HG03442 (cell line): Measurements from ENCODE around the gene ATAD2B.

Source experiments
- ATAC-seq: cut with Tn5 transposase; IDR thresholded peaks from one replicate; pipeline ENCODE4 v1.9.1; 2021; ENCODE audit warnings: mild to moderate bottlenecking, moderate library complexity; ENCODE audit not compliant: unreplicated experiment

The ATAD2B gene

DNA sequence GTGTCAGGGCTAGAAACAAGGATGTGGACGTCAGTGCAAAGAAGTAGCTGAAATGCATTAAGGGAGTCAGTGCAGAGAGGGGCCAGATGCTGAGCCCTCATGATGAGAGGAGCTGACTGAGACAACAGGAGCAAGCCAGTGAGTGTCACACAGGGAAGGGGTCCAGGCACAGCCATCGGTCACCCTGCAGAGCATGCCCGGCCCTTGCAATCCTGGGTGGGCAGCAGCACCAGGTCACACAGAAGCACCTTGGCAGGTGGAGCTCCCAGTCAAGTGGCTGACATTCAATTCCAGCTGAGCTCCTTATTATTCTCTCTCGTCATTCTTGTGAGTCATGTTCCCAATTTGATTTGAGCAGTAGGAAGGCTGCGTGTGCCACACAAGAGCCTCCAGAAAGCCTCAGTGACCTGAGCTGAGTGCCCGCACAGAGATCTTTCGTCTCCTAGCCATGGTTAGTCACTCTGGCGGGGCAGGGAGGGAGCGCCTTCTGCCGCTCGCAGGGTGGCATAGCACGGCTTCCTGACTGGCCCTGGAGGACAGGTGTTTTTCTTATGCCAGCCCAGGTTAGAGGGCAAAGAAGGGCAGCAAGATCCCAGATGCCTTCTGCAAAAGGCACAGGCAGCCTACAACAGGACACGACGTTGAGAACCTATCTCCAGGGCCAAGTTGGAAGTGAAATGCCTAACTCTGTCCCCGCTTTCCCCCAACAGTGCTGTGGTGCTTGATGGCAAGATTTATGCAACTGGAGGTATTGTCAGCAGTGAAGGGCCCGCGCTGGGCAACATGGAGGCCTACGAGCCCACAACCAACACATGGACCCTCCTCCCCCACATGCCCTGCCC lies 220.9 kb downstream of the ATAD2B start:
- ATAC-seq: no peak

DNA sequence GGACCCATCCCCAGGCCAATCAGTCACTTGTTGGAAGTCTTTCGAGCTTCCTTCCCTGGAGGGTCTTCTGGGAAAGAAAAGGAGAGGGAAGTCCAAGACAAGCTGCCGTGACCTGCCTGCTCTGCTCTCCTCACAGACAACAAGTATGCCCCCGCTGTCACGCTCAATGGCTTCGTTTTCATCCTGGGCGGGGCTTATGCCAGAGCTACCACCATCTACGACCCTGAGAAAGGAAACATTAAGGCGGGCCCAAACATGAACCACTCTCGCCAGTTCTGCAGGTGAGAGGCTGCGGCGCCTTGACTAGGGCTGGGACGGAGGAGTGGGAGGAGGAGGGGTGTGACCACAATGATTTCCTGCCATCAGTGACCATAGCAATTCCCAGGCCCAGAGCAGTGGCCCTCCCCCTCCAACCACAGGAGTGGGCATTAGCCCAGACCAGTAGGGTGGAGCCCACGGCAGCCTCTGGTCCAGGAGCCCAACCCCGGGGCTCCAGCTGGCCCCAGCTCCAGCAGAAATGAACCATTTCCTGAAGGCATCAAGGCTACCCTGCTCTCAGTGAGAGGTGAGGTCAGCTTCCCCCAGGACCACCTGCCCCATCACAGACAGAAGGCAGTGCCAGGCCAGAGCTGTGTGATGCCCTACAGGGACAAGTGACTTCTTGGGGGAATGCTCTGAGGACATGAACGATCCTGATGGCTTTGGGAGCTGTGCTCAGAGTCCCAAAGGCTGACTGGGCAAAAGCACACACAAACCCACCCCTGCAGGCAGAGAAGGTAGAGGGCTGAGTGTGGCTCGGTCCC lies 223.1 kb downstream of the ATAD2B start:
- ATAC-seq: no peak

DNA sequence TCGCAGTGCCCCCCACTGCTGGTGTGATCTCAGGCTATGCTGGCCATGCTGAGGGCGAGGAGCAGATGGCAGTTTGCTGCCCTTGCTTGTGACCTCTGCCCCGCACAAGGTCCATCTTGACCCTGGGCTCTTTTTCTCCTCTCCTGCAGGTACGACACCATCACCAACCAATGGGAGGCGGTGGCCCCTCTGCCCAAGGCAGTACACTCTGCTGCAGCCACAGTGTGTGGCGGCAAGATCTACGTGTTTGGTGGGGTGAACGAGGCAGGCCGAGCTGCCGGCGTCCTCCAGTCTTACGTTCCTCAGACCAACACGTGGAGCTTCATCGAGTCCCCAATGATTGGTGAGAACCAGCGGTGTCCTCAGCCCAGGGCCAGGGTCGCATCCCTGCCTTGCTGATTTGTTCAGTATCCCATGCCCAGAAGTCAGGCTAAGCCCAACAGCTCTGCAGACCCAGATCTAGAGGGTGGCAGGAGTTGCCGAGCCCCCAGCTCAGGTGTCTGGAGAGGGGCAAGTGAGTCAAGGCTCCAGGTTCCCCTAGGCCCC lies 223.8 kb downstream of the ATAD2B start:
- ATAC-seq: no peak

DNA sequence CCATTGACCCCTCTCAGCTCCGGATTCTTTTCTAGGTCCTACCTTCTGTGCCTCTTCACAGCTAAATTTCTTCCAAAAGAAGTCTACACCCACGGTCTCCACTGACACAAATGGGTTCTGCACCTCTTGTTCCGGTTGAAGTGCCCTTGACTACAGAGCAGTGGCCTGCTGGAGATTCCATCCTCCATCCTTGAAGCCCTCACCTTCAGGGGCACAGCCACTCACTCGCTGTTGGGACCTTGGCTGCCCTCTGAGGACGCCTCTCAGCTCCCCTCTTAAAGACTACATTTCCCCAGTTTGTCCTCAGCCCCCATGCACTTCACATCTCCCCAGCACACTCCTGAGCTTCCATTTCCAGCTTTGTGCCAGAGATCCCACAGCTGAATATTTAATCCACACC lies 226.3 kb downstream of the ATAD2B start:
- no peak for ATAC-seq

DNA sequence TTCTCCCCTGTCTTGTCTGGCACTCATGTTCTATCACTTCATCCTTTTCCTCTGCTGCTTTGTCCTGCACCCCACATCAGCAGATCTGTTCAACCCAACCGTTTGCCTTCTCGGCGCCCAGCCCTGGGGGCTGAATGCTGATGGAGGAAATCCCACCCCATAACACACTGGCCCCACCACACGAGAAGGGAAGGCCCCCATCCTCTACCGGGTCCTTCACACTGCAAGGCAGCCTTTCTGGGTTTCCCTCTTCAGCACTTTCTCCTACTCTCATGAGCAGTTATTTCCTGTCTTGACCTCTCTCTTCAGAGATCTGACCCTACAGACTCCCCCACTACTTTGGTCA lies 227.4 kb downstream of the ATAD2B start:
- ATAC-seq: no peak

DNA sequence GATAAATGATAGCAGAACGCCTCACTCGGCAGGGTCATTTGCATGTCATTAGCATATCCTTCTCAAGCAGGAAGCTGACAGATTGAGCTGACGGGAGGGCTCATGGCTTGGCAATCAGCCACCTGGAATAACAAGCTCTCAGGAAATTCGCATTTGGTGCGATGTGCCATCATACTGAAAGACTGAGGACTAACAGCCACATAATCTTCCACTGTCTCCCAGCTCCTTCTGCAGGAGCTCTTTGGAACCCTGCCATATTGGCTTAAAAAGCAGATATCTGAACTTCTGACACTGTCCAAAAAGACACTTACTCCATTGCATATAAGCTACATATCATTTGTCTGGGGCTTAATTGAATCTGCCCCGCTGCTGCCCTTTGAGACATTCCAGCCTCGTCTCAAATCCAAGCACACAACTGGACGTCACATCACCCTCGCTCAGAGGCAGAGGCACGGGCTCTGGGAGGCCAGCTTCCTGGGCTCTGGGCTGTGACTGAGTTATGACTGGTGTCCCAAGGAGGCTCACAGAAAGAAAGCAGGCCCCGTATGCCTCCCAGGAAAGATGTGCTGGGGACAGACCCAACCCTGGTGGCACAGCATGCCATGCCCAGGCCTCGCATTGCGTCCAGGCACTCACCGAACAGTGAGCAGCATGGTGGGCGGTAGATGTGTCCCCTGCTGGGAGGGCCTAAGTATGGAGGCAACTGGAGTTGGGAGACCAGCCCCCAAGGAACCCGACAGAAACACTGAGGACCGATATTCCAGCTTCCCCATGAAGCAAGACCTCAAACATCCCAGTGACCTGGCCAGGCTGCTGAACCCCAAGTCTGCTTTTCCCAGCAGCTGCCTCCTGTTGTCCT lies 228.0 kb downstream of the ATAD2B start:
- ATAC-seq: no peak
